Endothelial cell of umbilical vein (primary cell): ENCODE results near the gene TXNL4B.

ENCODE experiments used
- CTCF ChIP-seq, 2 donors: IDR thresholded peaks; 1 replicate in 1 of 2; 2 replicates in 1 of 2; pipeline ENCODE4 v1.5.1; 2011; ENCODE audit warnings: low read length in 2 of 2, mild to moderate bottlenecking in 2 of 2, moderate library complexity in 2 of 2, control low read depth in 1 of 2, inconsistent platforms in 1 of 2, low read depth in 1 of 2; ENCODE audit not compliant: insufficient read depth in 1 of 2; ENCODE audit errors: extremely low read depth in 1 of 2
- EZH2 ChIP-seq: IDR thresholded peaks from 2 replicates; pipeline ENCODE4 v1.6.1; 2012; ENCODE audit warnings: borderline replicate concordance, low read depth, mild to moderate bottlenecking, moderate library complexity, low read length, inconsistent platforms; ENCODE audit not compliant: severe bottlenecking
- GATA2 ChIP-seq: IDR thresholded peaks from 2 replicates; pipeline ENCODE4 v1.7.0; 2011; ENCODE audit warnings: low read depth, mild to moderate bottlenecking, moderate library complexity, mixed read lengths, low read length; ENCODE audit not compliant: insufficient read length, insufficient read depth
- JUN ChIP-seq: IDR thresholded peaks from 2 replicates; pipeline ENCODE4 v1.6.1; 2011; ENCODE audit warnings: borderline replicate concordance, low read depth; ENCODE audit not compliant: insufficient read length, insufficient read depth
- MAX ChIP-seq: IDR thresholded peaks from 2 replicates; pipeline ENCODE4 v1.6.1; 2011; ENCODE audit not compliant: insufficient read depth, insufficient read length
- MYC ChIP-seq: IDR thresholded peaks from one replicate; pipeline ENCODE4 v1.6.1; 2011; ENCODE audit warnings: mild to moderate bottlenecking, low read depth, low read length
- POLR2A ChIP-seq: IDR thresholded peaks from 2 replicates; pipeline ENCODE4 v1.6.1; 2012; ENCODE audit warnings: low read depth, mild to moderate bottlenecking, control low read depth, low read length
- POLR2AphosphoS5 ChIP-seq: IDR thresholded peaks from 2 replicates; pipeline ENCODE4 v1.6.1; 2012; ENCODE audit warnings: low read depth, mild to moderate bottlenecking, control low read depth, low read length, moderate library complexity; ENCODE audit not compliant: insufficient read depth

- no peak for TF ChIP-seq CTCF (IDR thresholded peaks at IDR 0.05; ENCODE audit: extremely low read depth in 1 of 2, insufficient read depth in 1 of 2, low read depth in 1 of 2, low read length in 2 of 2)
- no peak for TF ChIP-seq POLR2AphosphoS5
- no peak for TF ChIP-seq EZH2
- TF ChIP-seq JUN = no peak
- TF ChIP-seq MYC = no peak
- TF ChIP-seq POLR2A = no peak
- no peak for TF ChIP-seq MAX
- TF ChIP-seq GATA2 = no peak
These were observed 9.0 kb downstream of the TXNL4B start for GRCh38 chr16:72084445-72084844.
